ENCODE measurements around the gene PMVK. TPM values are rescaled to one million over a fixed set of nuclear protein-coding genes. Genes with fewer than 3 reads are reported as not detected.

Gene PMVK
- polyA plus RNA-seq, 4 donors = 33.2 to 44.8 (median 34.6) TPM

DNA sequence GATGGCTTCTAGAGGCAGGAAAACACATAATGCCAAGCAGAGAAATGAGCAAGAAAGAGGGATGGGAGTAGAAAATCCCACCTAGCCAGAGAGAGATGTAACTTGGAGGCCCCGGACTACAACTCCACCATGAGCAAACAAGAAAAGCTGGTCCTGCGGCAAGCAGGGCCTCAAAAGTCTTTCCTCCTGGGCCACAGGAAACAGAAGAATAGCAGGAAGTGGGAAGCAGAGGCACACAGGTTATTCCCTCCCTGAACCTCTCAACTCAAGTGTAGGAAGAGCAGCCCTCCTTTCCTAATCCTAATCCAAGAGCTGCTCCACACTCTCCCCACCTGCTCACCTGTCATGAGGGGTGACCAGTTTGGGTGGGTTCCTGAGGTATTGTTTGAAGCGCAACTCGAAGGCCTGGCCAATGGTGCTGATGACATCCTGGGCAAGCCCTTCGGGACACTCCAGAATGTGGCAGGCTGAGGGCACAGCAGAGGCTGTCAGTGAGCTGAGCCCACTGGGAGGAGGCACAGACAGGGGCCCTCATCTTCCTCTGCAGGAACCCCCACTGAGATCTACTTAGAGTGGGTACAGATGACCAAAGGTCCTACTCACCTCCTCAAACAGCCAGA, 30.9 kb upstream of the PMVK start:
- DNase-seq (ENCODE audit: low read depth in 4 of 4, low spot score in 3 of 4) = no peak

DNA sequence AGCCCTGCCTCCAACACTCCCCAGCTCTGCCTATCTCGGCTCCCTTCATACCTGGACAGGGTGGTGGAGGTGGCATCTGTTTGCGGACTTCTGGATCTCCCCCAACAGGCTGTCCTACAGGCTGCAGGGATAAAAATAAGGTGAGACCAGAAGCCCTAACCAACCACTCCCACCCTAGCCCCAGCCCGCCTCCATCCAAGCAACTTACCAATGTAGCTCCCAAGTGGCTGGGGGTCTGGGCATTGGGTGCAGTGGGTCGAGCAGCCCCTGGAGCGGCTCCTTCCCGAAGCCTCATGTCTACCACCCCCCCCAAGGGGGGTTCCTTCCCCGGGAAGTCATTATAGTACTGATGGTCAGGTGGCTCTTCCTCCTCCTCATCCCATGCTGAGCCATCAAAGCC, 29.6 kb upstream of the PMVK start:
- DNase-seq (ENCODE audit: low read depth in 4 of 4, low spot score in 3 of 4) = no peak

DNA sequence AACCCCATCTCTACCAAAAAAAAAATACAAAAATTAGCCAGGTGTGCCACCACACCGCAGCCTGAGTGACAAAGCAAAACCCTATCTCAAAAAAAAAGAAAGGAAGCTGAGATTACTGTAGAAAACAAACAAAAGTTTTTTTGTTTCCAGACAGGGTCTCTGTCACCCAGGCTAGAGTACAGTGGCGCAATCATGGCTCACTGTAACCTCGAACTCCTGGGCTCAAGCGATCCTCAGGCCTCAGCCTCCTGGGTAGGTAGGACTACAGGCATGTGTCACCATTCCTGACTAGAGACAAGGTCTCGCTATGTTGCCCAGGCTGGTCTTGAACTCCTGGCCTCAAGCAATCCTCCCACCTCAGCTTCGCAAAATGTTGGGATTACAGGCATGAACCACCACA, 27.8 kb upstream of the PMVK start:
- no peak for DNase-seq (ENCODE audit: low read depth in 4 of 4, low spot score in 3 of 4)

DNA sequence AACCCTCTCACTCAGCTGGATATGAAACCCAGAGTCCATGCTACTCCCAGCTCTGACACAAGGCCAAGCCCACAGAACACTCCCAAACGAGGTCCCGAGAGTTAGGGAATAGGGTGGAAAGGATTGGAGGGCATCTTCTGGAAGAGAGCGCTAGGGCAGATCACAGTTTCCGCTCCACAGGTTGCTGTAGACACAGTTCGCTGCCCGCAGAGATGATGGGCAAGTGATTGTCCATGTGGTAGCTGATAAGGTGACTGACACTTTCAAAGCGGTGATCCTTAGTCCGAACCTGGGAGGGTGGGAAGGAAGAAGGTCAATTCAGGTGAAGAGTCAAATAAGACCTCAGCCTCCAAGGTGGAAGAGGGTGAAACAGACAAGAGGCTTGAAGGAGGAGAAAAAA, 27.1 kb upstream of the PMVK start:
- no peak for DNase-seq (ENCODE audit: low read depth in 4 of 4, low spot score in 3 of 4)

DNA sequence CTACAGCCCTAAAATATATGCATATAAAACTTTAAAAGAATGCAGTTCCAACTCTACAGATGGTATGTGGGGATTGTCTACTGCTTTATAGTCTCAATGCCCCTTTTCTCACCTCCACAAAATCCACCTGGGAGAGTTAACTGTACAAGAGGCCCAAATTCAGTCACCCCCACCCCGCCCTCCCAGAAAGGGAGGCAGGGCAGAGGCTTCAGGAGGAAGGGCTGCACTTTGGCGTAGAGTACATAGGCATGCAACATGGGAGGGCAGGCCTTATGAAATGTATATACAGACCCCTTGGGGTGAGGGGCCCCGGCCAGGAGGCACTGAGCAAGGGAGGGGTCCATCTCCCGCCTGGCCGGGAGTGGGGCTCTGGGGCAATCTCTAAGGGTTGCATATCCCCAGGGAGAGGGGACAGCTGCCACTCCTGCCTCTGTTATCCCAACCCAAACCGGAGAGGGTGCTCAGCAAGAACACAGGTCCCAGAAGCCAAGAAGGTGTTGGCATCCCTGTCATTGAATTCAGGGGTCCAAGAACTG, 26.3 kb upstream of the PMVK start:
- no peak for DNase-seq (ENCODE audit: low read depth in 4 of 4, low spot score in 3 of 4)

DNA sequence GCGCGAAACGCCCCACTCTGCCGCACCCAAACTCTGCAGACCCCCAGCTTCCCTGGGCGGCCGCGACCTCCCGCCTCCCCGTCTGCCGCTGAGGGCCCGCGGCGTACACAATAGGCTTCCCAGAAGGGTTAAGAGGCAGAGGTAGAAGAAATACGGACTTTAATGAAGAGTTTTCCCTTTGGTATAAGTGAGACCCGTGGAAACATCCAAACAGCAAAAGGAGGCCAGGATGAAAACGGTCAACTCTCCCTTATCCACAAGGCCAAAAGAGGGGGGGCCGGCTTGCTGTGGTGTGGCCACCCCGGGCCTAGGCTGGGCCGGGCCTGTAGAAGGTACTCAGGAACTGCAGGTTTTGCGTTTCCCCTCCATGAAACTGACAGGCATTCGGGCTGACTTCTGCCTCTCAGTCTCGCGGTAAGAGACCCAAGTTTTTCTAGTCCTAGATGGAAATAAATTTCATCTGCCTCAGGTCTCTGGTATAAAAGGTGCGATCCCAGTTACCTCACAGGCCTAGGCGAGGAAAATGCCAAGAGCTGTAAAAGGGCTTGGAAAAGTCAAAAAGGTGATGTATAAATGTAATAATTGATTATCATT, 25.7 kb upstream of the PMVK start:
- DNase-seq (ENCODE audit: low read depth in 4 of 4, low spot score in 3 of 4) = no peak

DNA sequence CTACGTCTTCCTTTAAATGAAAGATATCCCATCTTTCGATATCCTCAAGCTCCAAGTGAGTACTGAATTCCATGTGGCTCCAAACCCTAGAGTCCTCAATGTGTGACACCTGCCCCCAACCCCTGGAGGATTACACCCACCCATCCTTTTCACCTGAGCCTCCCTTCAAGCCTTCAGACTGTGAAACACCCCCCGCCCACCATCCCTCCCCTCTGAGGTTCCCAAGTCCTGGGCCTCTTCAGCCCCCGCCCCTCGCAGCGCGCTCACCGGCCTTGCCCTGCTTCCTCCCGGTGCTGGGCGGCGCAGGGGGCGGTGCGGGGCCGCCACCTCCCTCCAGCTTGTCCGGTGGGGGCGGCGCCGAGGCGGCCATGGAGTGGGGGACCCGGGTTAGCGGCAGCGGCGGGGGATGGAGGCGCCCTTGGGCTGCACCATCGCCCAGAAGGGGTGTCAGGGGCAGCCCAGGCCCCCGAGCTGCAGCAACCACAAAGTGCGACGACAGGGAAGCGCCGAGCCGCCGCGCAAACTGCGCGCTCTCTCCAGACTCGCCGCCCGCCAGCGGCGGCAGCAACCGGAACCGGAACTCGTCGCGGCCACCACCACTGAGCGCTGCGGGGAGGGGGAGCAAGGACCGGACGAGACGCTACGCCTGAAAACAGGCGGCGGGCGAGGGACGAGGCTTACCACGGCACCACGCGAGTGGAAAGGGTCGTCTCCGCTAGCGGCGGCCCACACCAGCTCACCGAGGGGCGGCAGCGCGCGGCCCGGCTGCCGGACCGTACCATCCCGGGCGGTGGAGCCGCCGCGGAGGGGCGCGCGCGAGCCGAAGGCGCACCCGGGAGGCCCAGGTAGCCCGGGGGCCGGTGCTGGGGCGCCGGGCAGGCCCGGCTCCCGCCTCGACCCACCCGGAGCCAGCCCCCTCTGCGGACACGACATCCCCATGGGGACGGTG, 25.0 kb upstream of the PMVK start, which contains the start of gene PYGO2:
Gene PYGO2 (minus strand): TSS at position 576 of the 949 bp plus-strand sequence. CDS start 206 bp downstream, at position 370.
- peak in 2 of 4 donors; percentile 68 to 82 for DNase-seq (ENCODE audit: low read depth in 4 of 4, low spot score in 3 of 4)

DNA sequence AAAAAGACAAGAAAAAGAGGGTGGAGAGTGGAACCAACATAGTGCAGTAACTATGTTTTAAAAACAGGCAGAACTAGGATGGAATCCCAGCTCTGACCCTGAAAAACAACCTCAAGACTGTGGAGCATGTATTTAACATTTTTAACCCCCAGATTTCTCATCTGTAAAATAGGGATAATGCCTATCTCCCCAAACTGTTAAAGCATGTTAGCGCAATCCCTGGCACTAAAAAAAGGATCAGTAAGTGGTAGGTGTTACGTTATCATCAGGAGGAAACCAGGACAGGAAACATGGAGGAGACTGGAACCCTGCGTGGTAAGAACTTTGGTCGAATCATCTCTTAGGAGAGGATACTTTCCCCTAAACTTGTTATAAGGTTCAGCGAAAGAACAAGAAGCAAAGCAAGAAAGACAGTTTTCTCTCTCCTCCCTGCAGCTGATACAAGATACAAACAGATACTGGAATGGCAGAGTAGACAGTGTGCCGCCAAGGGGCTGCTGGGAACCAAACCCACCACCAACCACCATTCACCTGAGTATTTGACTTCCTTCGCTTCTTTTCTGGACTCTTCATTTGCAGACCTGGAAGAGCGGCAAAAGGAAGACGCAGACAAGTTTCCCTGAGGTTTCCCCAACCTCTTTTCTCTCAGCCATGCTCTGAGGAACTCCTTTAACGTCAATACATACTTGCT, 24.1 kb upstream of the PMVK start:
- no peak for DNase-seq (ENCODE audit: low read depth in 4 of 4, low spot score in 3 of 4)

DNA sequence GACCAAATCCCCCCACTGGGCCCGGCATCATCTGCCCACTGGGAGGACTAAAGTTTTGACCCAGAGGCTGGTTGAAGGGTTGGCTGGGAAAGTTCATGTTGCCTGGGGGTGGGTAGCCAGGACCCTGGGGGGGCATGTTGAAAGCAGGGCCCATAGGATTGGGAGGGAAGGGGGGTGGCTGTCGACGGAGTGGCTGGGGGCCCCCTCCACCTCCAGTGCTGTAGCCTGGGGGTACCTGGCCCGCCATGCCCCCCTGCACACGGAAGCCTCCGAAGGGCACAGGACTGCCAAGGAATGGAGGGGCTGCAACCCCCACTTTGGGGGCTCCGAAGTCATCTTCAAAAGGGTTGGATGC, 22.9 kb upstream of the PMVK start:
- DNase-seq (ENCODE audit: low read depth in 4 of 4, low spot score in 3 of 4) = no peak

DNA sequence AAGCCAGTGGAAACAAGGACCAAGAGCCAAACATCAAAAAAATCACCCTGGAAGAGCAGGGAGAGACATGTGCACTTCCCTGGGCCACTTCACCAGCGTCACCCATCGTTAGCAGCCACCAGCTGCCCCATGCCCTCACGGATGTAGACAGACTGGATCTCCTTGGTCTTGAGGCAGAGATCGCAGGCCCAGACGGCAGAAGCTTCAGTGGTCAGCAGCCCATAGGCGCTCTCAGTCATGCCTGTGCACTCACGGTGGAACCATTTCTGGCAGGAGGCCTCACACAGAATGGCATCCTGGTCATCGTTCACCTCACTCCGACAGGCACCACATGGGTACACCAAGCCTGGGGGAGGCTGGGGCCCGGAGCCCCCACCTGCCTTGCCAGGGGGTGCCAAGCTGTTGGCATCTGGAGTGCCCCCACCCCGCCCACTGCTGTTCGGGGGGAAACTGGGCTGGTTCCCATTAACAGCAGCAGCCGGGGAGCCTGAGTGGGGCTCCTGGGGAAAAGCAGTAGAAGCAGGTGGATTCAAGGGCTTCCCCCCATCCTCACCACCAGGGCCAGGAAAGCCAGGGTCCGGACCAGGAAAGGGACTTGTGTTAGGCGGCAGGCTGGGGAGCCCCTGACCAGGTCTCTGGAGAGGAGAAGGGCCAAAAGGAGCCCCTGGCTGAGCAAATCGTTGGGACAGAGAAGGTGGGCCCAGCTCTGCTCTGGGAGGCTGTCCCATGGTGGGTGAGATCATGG, 22.3 kb upstream of the PMVK start:
- no peak for DNase-seq (ENCODE audit: low read depth in 4 of 4, low spot score in 3 of 4)

DNA sequence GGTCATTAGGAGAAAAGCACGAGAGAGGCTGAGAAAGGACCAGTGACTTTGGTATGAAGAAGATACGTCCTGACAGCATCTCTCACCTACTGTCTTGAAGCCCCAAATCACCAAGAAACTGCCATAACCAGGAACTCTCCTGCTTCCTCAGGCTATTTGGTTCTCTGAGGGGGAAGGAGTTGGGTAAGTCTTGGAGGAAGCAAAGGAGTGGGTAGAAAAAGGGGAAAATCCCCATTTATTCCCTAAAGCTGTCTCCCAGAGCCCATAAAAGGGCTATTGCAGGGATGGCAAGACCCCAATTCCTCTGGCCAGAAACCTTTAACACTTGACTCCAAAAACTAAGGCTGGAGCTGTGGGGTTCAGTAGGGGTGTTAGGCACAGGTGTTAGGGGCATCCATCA, 21.5 kb upstream of the PMVK start:
- DNase-seq (ENCODE audit: low read depth in 4 of 4, low spot score in 3 of 4) = no peak

DNA sequence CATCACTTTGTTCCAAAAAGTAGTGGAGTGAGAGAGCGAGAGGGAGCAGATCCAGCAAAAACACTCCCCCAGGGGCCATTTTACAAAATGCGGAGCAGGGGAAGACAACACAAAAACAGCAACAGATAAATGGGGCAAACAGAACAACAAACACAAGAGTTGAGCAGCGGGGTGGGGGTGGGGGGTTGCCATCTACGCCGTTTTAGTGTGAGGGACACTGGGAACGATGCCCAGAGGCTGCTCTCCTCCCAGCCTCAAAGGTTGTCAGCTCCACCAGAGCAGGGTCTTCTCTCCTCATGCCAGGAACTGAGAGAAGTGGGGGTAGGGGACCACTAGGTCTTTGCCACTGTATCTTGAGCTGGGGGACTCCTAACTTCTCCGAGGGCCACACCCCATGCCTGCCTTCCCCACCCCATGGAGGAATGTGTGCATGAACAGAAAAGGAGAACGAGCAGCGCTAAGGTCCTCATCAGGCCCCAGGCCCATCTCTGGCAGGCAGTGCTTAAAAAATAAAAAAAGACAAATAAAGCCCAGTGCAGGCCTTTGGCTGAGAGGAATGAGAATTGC, 20.7 kb upstream of the PMVK start:
- DNase-seq (ENCODE audit: low read depth in 4 of 4, low spot score in 3 of 4) = no peak

DNA sequence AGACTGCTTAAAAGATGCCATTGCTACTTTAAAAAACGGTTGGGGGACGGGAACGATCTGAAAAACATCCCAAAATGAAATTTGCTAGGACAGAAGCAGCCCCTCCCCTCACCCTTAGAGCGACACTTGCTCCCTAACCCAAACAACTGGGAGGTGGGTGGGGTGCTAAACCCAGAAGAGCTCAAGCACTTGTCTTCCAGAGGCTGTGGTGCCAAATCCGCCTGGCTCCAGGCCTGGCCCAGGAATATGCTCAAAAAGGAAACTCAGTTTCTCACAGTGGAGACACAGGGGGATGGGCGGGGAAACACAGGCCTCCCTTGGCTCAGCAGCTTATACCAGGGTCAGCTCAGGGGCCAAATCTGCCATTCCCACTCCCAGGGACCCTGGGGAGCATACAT, 20.0 kb upstream of the PMVK start:
- DNase-seq (ENCODE audit: low read depth in 4 of 4, low spot score in 3 of 4) = no peak

DNA sequence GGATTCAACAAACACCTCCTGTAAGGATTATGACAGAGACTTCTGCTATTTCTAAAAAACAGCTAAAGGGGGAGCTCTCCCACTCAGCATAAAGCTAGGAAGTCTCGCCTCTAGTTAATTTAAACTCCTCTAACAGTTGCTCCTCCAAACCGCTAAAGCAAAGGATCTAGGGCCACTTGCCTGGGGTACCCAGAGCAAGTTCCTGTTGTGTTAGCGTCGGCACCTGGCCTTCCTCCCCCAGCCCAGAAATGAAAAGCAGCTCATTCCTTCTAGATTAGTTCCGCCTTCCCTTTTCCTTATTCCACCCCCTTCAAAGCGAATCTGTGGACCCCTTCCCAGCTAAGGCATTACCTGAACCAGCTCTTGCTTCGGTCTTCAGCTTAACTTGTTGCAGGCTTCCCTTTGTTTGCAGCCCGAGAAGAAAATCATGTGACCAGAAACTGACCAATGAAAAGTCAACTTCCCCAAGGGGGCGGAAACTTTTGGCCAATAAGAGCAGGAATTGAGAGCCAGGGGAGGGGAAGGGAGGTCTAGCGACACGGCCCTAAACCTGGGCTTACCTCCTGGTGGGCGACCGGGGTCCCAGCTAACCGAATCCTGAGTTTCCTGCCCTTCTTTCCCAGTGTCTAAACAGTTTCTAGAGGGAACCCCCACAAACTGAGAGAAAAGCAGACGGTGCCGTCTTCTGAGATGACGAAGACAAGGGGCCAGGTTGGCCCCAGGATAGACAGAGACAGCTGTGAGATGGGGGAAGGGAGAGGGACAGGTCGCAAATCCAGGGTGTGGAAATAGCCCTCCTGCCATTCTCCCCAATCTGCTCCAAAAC, 19.4 kb upstream of the PMVK start, which contains the start of gene PBXIP1:
Gene PBXIP1 (minus strand): TSS at position 382 of the 826 bp plus-strand sequence. CDS start 2,378 bp downstream, outside the sequence.
- DNase-seq (ENCODE audit: low read depth in 4 of 4, low spot score in 3 of 4) = peak; percentile 87 to 94 (median 92)

DNA sequence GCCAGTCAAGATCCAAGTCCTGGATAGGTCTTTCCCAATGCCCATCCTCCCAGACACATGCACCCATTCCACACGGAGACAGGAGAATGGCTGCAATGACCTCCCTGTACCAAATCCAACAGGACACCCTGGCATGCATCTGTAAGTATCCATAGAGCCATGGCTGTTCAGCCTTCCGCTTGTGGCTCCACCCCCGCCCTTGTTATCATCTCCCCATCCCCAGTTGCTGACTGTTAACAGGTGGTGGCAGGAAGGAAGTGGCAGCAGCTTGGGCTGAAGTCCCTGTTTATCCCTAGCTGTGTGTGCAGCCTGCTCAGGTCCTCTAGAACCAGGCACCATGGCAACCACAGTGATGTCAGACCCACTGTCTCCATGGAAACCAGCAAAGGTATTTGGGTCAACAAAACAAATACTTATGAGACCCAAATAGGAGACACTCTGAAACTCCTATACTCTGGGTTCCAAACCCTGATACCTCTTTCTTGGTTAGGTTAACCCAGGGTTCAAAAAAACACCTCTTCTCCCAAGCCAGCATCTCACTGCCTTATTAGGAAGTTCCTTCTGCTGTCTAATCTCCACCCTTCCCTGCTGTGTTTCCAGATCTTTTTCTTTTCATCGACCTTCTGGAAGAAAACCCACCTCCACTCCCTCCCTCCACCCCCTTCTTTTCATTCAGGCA, 18.7 kb upstream of the PMVK start:
- DNase-seq (ENCODE audit: low read depth in 4 of 4, low spot score in 3 of 4) = no peak

DNA sequence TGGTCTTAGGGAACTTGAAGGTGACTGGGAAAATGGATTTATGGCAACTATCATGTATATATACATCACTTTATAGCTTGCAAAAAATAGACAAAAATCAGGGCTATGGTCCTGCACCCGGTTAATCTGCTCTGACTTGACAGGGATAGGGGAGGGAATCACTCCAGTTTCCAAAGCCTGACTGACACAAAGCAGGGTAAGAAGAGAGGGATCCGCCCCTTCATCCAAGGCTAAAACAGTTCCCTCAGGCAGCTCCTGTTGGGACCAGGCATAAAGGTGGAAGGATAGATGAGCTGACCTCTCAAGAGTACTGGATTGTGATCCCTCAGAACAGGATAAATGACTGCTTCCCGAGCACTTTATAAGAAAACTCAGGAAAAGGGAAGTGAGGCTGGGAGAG, 18.0 kb upstream of the PMVK start:
- no peak for DNase-seq (ENCODE audit: low read depth in 4 of 4, low spot score in 3 of 4)

DNA sequence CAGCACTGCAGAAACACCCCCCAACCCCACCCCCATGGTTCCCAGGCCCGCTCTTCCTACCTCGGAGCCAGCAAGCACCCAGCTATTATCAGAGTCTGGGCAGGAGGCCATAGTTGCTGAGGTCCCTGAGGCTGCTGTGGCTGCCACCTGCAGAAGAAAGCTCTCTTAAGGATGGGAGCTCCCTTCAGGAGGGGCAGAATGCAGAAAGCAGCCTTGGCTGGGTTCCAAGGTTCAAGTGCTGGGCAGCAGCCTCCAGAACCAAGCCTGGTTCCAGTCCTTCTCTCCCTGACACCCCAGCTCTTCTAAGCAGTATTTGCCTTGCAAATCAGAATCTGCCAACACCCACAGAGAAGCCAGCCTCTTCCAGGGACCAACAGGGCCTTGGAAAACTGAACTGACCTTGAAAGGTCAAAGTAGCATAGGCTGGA, 17.1 kb upstream of the PMVK start:
- DNase-seq (ENCODE audit: low read depth in 4 of 4, low spot score in 3 of 4) = no peak

DNA sequence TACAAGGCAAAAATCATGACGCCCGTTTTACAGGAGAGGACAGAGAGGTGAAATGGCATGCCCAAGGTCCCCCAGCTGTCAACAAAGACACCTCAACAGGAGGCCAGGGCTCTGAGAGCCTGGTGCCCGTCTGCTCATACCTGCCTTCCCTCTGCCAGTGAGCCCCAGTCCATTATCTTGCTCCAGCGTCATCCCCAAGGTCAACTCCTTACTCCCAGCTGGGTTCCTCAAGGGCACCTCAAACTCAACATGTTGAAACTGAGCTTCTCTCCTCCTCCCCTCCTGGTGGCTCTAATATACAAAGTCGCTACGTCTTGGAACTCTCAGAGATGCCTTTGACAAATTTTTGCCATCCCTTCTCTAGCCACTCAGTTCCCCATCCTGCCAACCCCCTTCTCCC, 16.1 kb upstream of the PMVK start:
- DNase-seq (ENCODE audit: low read depth in 4 of 4, low spot score in 3 of 4) = no peak

Measured in right renal pelvis (tissue), 4 donors.